Gastroesophageal sphincter (tissue), 3 donors: ENCODE measurements around the gene ASB16.

ENCODE experiments used
- CTCF ChIP-seq, 4 experiments: fragments of 200-600 bp in 2 of 4; fragments of 450-650 bp in 2 of 4; sonication (generic) in 1 of 4; IDR thresholded peaks; one replicate each; pipeline ENCODE4 v1.5.1; 2017 to 2019; ENCODE audit warnings: antibody characterized with exemption in 4 of 4, mild to moderate bottlenecking in 2 of 4, moderate library complexity in 2 of 4
- EP300 ChIP-seq: sonication (generic); formaldehyde crosslinking; IDR thresholded peaks from one replicate; pipeline ENCODE4 v1.6.1; 2017; ENCODE audit warnings: antibody characterized with exemption, mild to moderate bottlenecking

GRCh38 chr17:44176671-44177501 is 6.4 kb downstream of the ASB16 start:
- TF ChIP-seq CTCF (IDR thresholded peaks at IDR 0.05) (no peak), EP300 (no peak)
